Keratinocyte (primary cell): ENCODE measurements around the gene PLD1. TPM values are rescaled to one million over a fixed set of nuclear protein-coding genes. Genes with fewer than 3 reads are reported as not detected.

ENCODE experiments used
- DNase-seq: peaks from one replicate; pipeline ENCODE4 v3.0.0-alpha.2; 2011; ENCODE audit warnings: low read depth, missing footprints, low spot score
- FAIRE-seq: peaks from 2 replicates; lab custom pipeline; 2011; peaks lifted over from hg19 to GRCh38; lab: Jason Lieb, UNC
- H2AFZ ChIP-seq: 2 replicates; pipeline ENCODE4 v1.6.0; 2012; ENCODE audit warnings: low read length, control low read depth, inconsistent platforms; ENCODE audit not compliant: control insufficient read depth
- H3K27ac ChIP-seq: 2 replicates; pipeline ENCODE4 v1.5.1; 2011; ENCODE audit warnings: low read length; ENCODE audit not compliant: control insufficient read depth, insufficient read depth
- H3K27me3 ChIP-seq: 3 replicates; pipeline ENCODE4 v1.6.0; 2011; ENCODE audit warnings: low read length; ENCODE audit not compliant: control insufficient read depth, insufficient read depth; ENCODE audit errors: extremely low read depth
- H3K36me3 ChIP-seq, 2 experiments: 2 replicates in 1 of 2; 3 replicates in 1 of 2; pipeline ENCODE4 v1.5.1; 2011; ENCODE audit warnings: low read length in 2 of 2, mild to moderate bottlenecking in 1 of 2; ENCODE audit not compliant: control insufficient read depth in 2 of 2, insufficient read depth in 2 of 2; ENCODE audit errors: extremely low read depth in 1 of 2
- H3K4me1 ChIP-seq: 3 replicates; pipeline ENCODE4 v1.5.1; 2011; ENCODE audit warnings: low read length; ENCODE audit not compliant: control insufficient read depth, insufficient read depth; ENCODE audit errors: extremely low read depth
- H3K4me2 ChIP-seq: 3 replicates; pipeline ENCODE4 v1.6.0; 2011; ENCODE audit warnings: low read depth, low read length; ENCODE audit not compliant: control insufficient read depth, insufficient read depth; ENCODE audit errors: extremely low read depth
- H3K4me3 ChIP-seq, 3 experiments: fragments of 200-600 bp in 1 of 3; sonication (generic) in 1 of 3; 2 replicates in 2 of 3; 3 replicates in 1 of 3; pipeline ENCODE4 v1.5.1; 2011 to 2016; ENCODE audit warnings: low read length in 3 of 3, mild to moderate bottlenecking in 3 of 3, control low read depth in 2 of 3, inconsistent platforms in 1 of 3, low read depth in 1 of 3, mixed read lengths in 1 of 3, mixed run types in 1 of 3, moderate library complexity in 1 of 3; ENCODE audit not compliant: control insufficient read depth in 2 of 3, insufficient read depth in 2 of 3; ENCODE audit errors: extremely low read depth in 1 of 3
- H3K79me2 ChIP-seq: 2 replicates; pipeline ENCODE4 v1.6.0; 2012; ENCODE audit warnings: low read length; ENCODE audit not compliant: control insufficient read depth, insufficient read depth
- H3K9ac ChIP-seq: 3 replicates; pipeline ENCODE4 v1.6.0; 2011; ENCODE audit warnings: low read length; ENCODE audit not compliant: control insufficient read depth, insufficient read depth; ENCODE audit errors: extremely low read depth
- H3K9me1 ChIP-seq: 3 replicates; pipeline ENCODE4 v1.6.0; 2011; ENCODE audit warnings: low read length; ENCODE audit not compliant: control insufficient read depth, insufficient read depth; ENCODE audit errors: extremely low read depth
- H3K9me3 ChIP-seq: 2 replicates; pipeline ENCODE4 v1.5.1; 2012; ENCODE audit warnings: low read depth, low read length; ENCODE audit not compliant: control insufficient read depth
- H4K20me1 ChIP-seq: 3 replicates; pipeline ENCODE4 v1.6.0; 2011; ENCODE audit warnings: low read length; ENCODE audit not compliant: control insufficient read depth, insufficient read depth; ENCODE audit errors: extremely low read depth
- EZH2 ChIP-seq: IDR thresholded peaks from one replicate; pipeline ENCODE4 v1.6.1; 2012; ENCODE audit warnings: inconsistent platforms, mild to moderate bottlenecking, low read length, moderate library complexity
- dilution Hi-C: fragments of 300-500 bp; cut with MboI; formaldehyde crosslinking; loops from one replicate; pipeline ENCODE4 v1.7.0; 2020; ENCODE audit warnings: low sequenced_read_pairs; ENCODE audit not compliant: extremely low pct_ligation_motif_present
- polyA plus RNA-seq, 5 experiments: library from polyadenylated mRNA; depleted of rRNA in 3 of 5; stranded (reverse) in 3 of 5; stranded (forward) in 1 of 5; unstranded in 1 of 5; fragments of >200 nt; gene quantifications; 1 replicate in 1 of 5; 2 replicates in 3 of 5; 3 replicates in 1 of 5; pipeline versions ENCODE4 v1.2.1 to v1.2.3, GENCODE V29; 2011 to 2012; ENCODE audit warnings: missing spikeins in 2 of 5, low read depth in 1 of 5, low replicate concordance in 1 of 5
- TF ChIP-seq, protein P1 (sequence below), 3 experiments: IDR thresholded peaks in 1 of 3; conservative IDR thresholded peaks in 1 of 3; optimal IDR thresholded peaks in 1 of 3; 2 replicates in 2 of 3; 3 replicates in 1 of 3; pipeline versions ENCODE3 to v1.5.1; 2011; ENCODE audit warnings: low read length in 3 of 3, mild to moderate bottlenecking in 3 of 3, moderate library complexity in 2 of 3, control low read depth in 1 of 3, inconsistent platforms in 1 of 3; ENCODE audit not compliant: insufficient read depth in 2 of 3; ENCODE audit errors: extremely low read depth in 1 of 3

The PLD1 gene
- polyA plus RNA-seq, 1 donor (not counting 4 experiments of a cell fraction or from before 2014, with no cell fraction given): 14.7 TPM

DNA sequence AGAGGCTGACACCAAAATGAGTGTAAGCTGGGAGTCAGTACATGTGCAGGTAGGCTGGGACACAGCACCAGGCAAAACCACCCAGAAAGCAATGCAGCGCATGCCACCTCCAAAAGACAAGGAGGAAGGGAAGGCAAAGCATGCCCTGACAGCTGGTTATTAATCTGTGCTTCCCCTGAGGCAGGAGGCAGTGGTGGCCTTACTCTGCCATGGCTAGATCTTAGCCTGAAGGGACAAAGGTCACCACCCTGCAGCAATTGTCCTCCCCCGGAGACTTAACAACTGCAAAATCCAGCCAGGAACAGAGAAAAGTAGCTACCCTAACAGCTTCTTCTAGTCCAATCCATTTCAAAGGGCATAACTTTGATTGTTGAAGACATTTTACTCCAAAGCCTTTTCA, 73.7 kb downstream of the PLD1 start:
- Histone ChIP-seq H3K79me2 (no peaks in the 10 kb centered on the region), H3K4me2 (no peak overlapping the region), H3K4me3 (no peak overlapping the region), H3K9ac (no peak overlapping the region), H3K4me1 (no peaks in the 10 kb centered on the region), H3K27me3 (no peaks in the 10 kb centered on the region), H4K20me1 (no peaks in the 10 kb centered on the region), H3K9me3 (no peaks in the 10 kb centered on the region), H3K27ac (no peak overlapping the region), H3K9me1 (no peaks in the 10 kb centered on the region), H2AFZ (no peak overlapping the region), H3K36me3 (peaks cover 0 to 6% of the 10 kb centered on the region in 2 experiments)
- DNase-seq (no peak), FAIRE-seq (no peak)
- TF ChIP-seq EZH2: no peak
- TF ChIP-seq, protein P1, sequence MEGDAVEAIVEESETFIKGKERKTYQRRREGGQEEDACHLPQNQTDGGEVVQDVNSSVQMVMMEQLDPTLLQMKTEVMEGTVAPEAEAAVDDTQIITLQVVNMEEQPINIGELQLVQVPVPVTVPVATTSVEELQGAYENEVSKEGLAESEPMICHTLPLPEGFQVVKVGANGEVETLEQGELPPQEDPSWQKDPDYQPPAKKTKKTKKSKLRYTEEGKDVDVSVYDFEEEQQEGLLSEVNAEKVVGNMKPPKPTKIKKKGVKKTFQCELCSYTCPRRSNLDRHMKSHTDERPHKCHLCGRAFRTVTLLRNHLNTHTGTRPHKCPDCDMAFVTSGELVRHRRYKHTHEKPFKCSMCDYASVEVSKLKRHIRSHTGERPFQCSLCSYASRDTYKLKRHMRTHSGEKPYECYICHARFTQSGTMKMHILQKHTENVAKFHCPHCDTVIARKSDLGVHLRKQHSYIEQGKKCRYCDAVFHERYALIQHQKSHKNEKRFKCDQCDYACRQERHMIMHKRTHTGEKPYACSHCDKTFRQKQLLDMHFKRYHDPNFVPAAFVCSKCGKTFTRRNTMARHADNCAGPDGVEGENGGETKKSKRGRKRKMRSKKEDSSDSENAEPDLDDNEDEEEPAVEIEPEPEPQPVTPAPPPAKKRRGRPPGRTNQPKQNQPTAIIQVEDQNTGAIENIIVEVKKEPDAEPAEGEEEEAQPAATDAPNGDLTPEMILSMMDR (optimal IDR thresholded peaks at IDR 0.05 in 1 of 3, IDR thresholded peaks at IDR 0.05 in 1 of 3, conservative IDR thresholded peaks at IDR 0.05 in 1 of 3; ENCODE audit: extremely low read depth in 1 of 3, insufficient read depth in 2 of 3, low read length in 3 of 3): no peak
- dilution Hi-C loops: no loop called here

DNA sequence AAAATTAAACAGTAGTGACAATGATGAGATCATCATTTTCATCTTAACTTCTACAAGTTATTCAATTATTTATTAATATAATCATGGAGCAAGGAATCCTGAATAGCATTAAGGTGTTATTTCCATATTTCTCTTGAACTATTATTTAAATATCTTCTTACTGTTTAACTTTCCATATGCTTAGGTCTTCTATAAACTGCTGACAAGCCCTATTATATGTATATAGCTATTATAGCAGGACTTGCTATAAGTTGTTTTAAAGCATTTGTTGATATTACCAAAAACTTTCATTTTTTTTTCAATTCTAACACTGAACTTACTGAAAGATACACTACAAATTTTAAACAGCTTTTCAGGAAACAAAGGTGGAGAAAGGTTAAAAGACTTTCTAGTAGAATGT, 76.7 kb downstream of the PLD1 start:
- H4K20me1 ChIP-seq: no peaks in the 10 kb centered on the region
- DNase-seq: no peak
- no peak overlapping the region for H3K27ac ChIP-seq
- H3K4me1 ChIP-seq: no peaks in the 10 kb centered on the region
- no peak overlapping the region for H3K4me2 ChIP-seq
- H3K9me1 ChIP-seq: no peaks in the 10 kb centered on the region
- H3K4me3 ChIP-seq: no peak overlapping the region
- no peaks in the 10 kb centered on the region for H3K9me3 ChIP-seq
- no peak for TF ChIP-seq EZH2
- TF ChIP-seq, protein P1 (optimal IDR thresholded peaks at IDR 0.05 in 1 of 3, IDR thresholded peaks at IDR 0.05 in 1 of 3, conservative IDR thresholded peaks at IDR 0.05 in 1 of 3; ENCODE audit: extremely low read depth in 1 of 3, insufficient read depth in 2 of 3, low read length in 3 of 3): no peak
- no peaks in the 10 kb centered on the region for H3K79me2 ChIP-seq
- no peak overlapping the region for H2AFZ ChIP-seq
- no peaks in the 10 kb centered on the region for H3K27me3 ChIP-seq
- peaks cover 0 to 6% of the 10 kb centered on the region in 2 experiments for H3K36me3 ChIP-seq
- H3K9ac ChIP-seq: no peak overlapping the region
- FAIRE-seq: no peak
- dilution Hi-C loops: no loop called here
